Endothelial cell (in vitro differentiated cells): Measurements from ENCODE around the gene PHF2. TPM values are rescaled to one million over a fixed set of nuclear protein-coding genes. Genes with fewer than 3 reads are reported as not detected.
A peak's percentile ranks its signal among the peaks of the same experiment; 100 is the strongest.

Source experiments
- DNase-seq: peaks from one replicate; pipeline ENCODE4 v3.0.0; 2021; ENCODE audit warnings: low spot score
- H3K27ac Mint-ChIP-seq: one replicate; pipeline ENCODE4 v1.8.0; 2021; ENCODE audit warnings: mixed read lengths, inconsistent platforms; ENCODE audit not compliant: unreplicated experiment
- H3K27me3 Mint-ChIP-seq: one replicate; pipeline ENCODE4 v1.8.0; 2021; ENCODE audit warnings: mild to moderate bottlenecking, moderate library complexity, mixed read lengths, inconsistent platforms; ENCODE audit not compliant: unreplicated experiment
- H3K36me3 Mint-ChIP-seq: one replicate; pipeline ENCODE4 v1.8.0; 2021; ENCODE audit warnings: mild to moderate bottlenecking, low read depth, mixed read lengths, inconsistent platforms; ENCODE audit not compliant: unreplicated experiment
- H3K4me1 Mint-ChIP-seq: one replicate; pipeline ENCODE4 v1.8.0; 2021; ENCODE audit warnings: mild to moderate bottlenecking, mixed read lengths, inconsistent platforms; ENCODE audit not compliant: unreplicated experiment
- H3K4me3 Mint-ChIP-seq: one replicate; pipeline ENCODE4 v1.8.0; 2021; ENCODE audit warnings: mild to moderate bottlenecking, mixed read lengths, inconsistent platforms; ENCODE audit not compliant: unreplicated experiment
- H3K9me3 Mint-ChIP-seq: one replicate; pipeline ENCODE4 v1.8.0; 2021; ENCODE audit warnings: mixed read lengths, inconsistent platforms; ENCODE audit not compliant: unreplicated experiment
- total RNA-seq: library from RNA; stranded (reverse); fragmentation: NEBNext Ultra II Directional; extraction: Animal tissue kit (Norgen Biotek cat#: 25700); gene quantifications from one replicate; pipeline ENCODE4 v1.2.1, GENCODE V29; 2021; ENCODE audit not compliant: unreplicated experiment
- TF ChIP-seq, protein P1 (sequence below): fragments of 200-600 bp; sonication (generic); IDR thresholded peaks from one replicate; pipeline ENCODE4 v1.5.0; 2021; ENCODE audit warnings: antibody characterized with exemption; ENCODE audit not compliant: unreplicated experiment

The PHF2 gene
- total RNA-seq, 1 donor from 2014 or later, result 20.9 TPM

DNA sequence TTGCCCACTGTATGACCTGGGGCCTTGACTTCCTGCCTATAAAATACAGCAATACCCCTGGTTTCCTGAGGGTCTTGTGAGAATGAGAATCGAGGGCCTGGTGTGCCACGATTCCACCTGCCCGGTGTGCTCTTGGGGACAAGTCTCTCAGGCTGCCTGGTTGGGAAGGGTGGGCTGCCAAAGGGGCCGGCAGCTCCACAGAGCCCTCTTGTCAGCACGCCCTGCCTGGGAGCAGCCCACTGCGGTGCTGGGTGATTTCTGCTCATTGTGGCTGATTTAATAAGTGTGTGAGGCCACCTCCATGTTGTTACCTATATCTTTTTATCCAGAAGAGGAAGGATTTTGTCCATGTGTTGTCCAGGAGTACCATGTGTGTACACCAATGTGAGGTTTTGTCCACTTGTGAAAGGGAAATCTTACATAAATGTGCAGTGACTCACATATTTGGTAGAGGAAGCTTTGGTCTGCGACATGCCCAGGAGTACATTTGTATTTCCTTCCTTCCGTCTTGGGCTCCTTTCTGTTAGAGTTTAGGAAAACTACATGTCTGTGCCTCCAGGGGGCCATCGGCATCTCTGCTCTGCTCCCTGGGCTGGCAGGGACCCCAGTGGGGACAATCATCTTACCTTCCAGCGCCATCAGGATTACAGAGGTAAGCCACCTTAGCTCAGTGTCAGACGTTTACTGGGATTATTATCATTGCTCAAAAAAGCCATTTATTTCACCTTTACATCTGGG lies 108.6 kb downstream of the PHF2 start:
- TF ChIP-seq, protein P1, sequence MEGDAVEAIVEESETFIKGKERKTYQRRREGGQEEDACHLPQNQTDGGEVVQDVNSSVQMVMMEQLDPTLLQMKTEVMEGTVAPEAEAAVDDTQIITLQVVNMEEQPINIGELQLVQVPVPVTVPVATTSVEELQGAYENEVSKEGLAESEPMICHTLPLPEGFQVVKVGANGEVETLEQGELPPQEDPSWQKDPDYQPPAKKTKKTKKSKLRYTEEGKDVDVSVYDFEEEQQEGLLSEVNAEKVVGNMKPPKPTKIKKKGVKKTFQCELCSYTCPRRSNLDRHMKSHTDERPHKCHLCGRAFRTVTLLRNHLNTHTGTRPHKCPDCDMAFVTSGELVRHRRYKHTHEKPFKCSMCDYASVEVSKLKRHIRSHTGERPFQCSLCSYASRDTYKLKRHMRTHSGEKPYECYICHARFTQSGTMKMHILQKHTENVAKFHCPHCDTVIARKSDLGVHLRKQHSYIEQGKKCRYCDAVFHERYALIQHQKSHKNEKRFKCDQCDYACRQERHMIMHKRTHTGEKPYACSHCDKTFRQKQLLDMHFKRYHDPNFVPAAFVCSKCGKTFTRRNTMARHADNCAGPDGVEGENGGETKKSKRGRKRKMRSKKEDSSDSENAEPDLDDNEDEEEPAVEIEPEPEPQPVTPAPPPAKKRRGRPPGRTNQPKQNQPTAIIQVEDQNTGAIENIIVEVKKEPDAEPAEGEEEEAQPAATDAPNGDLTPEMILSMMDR, result no peak
- Mint-ChIP-seq H3K9me3 (no peaks in the 10 kb centered on the region), H3K27me3 (peaks cover 12% of the 10 kb centered on the region), H3K4me1 (peaks cover 14% of the 10 kb centered on the region), H3K27ac (peak overlapping the region; percentile 36), H3K4me3 (no peak overlapping the region), H3K36me3 (no peaks in the 10 kb centered on the region)
- no peak for DNase-seq

DNA sequence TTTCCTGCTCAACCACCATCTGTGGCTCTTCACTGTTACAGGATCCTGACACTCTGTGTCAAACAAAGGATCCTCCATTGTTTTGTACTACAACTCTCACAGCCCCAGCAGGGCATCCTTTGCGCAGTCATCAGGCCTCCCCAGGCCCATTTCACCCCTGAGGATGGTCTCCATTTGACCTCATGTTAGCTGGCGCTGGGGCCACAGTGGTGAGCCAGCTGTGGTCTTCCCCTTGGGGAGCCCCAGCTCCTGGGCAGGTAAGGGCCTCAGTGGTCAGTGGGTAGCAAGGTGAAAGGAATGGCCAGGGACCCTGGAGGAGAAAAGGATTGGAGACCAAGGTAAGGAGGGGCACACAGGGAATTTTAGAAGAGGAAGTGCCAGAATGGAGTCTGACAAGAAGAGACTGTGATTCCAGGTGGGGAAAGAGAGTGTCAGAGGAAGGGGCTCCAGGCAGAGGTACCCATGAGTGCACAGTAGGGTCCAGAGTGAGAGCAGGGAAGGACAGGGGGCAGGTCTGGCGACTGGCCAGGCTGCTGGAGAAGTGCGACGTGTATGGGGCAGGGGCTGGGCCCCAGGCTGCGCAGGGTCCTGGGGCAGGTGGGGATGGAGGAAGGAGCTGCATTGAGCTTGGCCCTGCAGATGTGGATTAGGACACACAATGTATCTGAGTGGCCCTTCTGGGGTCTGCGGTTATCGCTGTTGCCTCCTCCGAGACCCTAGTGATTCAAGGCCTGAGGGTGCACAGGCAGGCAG lies 109.9 kb downstream of the PHF2 start:
- Mint-ChIP-seq H3K27me3 (peaks cover 10% of the 10 kb centered on the region), H3K27ac (no peak overlapping the region), H3K9me3 (peaks cover 9% of the 10 kb centered on the region), H3K4me1 (peaks cover 14% of the 10 kb centered on the region), H3K36me3 (no peaks in the 10 kb centered on the region), H3K4me3 (no peak overlapping the region)
- no peak for DNase-seq
- TF ChIP-seq, protein P1, result no peak

DNA sequence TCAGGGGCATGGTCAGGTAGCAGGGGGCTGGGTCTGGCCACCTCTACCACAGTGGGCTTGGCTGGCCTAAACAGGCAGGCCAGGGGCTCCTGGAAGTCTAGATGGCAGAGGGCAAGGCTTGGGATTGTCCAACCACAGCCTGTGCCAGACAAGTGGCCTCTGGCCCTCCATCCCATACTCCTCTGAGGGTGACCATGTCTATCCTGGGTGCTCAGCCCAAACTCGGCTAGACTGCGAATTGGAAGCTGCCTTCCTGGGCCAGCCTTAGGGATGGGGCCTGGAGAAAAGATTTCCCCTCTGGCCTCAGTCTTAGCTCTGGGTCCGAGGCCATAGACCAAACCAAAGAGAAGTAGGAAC lies 110.5 kb downstream of the PHF2 start:
- DNase-seq, result no peak
- H3K36me3 Mint-ChIP-seq, result no peaks in the 10 kb centered on the region
- no peak overlapping the region for H3K4me3 Mint-ChIP-seq
- H3K9me3 Mint-ChIP-seq, result peaks cover 9% of the 10 kb centered on the region
- H3K27ac Mint-ChIP-seq, result no peak overlapping the region
- peaks cover 14% of the 10 kb centered on the region for H3K4me1 Mint-ChIP-seq
- TF ChIP-seq, protein P1, result no peak
- peaks cover 9% of the 10 kb centered on the region for H3K27me3 Mint-ChIP-seq

DNA sequence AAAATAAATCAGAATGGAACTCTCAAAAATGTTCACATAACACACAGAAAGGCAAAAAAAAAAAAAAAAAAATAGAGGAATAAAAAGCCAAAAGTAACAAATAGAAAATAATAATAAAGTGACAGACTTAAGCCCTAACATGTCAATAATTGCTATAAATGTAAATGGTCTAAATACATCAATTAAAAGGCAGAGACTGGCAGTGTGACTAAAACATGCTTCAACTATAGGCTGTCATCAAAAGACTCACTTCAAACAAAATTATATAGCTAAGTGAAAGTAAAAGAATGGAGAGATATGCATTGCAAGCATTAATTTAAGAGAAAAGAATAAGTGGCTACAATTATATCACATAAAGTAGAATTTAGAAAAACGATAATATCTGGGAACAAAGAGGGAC lies 114.2 kb downstream of the PHF2 start:
- TF ChIP-seq, protein P1, result no peak
- DNase-seq, result no peak
- H3K4me1 Mint-ChIP-seq, result peaks cover 5% of the 10 kb centered on the region
- no peaks in the 10 kb centered on the region for H3K36me3 Mint-ChIP-seq
- H3K27ac Mint-ChIP-seq, result no peak overlapping the region
- H3K9me3 Mint-ChIP-seq, result peaks cover 9% of the 10 kb centered on the region
- H3K27me3 Mint-ChIP-seq, result peaks cover 3% of the 10 kb centered on the region
- no peak overlapping the region for H3K4me3 Mint-ChIP-seq

DNA sequence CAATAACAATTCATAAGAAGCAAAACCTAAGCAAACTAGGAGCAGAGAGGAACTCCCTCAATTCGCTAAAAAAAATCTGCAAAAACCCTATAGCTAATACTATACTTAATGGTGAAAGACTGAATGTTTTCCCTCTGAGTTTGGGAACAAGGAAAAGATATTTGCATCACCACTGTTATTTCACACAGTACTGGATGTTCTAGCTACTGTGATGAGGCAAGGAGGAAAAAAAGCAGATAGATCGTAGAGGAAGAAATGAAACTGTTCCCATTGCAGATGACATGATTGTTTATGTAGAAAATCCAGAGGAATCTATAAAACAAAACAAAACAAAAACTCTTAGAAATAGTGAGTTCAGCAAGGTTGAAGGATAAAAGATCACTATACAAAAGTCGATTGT lies 116.7 kb downstream of the PHF2 start:
- Mint-ChIP-seq H3K4me3 (no peak overlapping the region), H3K36me3 (no peaks in the 10 kb centered on the region), H3K4me1 (no peaks in the 10 kb centered on the region), H3K27ac (no peak overlapping the region), H3K9me3 (peaks cover 9% of the 10 kb centered on the region), H3K27me3 (no peaks in the 10 kb centered on the region)
- TF ChIP-seq, protein P1, result no peak
- no peak for DNase-seq
